GM12873 (cell line): ENCODE results near the gene RELCH.

Experiments
- CTCF ChIP-seq: IDR thresholded peaks from 2 replicates; pipeline ENCODE4 v1.5.1; 2012; ENCODE audit warnings: low read depth, mild to moderate bottlenecking, moderate library complexity, low read length, control low read depth; ENCODE audit not compliant: insufficient read depth; ENCODE audit errors: missing control alignments

Gene RELCH

DNA sequence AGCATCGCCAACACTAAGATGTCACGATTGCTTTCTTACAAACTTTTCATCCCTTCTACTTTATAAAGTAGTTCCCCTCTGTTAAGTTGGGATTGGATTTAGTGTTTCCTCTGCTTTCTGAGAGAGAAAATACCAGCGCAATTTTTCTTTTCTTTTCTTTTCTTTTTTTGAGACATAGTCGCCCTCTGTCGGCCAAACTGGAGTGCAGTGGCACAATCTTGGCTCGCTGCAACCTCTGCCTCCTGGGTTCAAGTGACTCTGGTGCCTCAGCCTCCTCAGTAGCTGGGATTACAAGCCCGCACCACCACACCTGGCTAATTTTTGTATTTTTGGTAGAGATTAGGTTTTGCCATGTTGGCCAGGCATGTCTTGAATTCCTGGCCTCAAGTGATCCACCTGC is 9.0 kb downstream of the RELCH start:
- no peak for TF ChIP-seq CTCF

DNA sequence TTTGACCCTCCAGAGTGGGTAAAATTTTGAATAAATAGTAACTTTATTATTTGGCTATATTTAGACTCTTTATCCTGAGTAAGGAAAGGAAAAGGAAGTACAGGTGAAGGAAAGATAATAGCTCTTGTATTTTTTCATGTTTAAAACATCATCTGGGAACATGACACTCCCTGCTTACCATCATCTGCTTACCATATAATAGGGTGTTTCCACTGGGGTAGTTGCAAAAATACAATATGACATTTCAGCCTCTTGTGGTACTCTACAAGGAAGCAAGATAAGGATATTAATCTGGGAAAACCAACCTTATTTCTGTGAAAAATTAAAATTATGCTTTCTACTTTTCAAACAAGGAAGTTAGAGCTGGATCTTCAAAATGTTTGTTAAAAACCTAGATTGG is 9.9 kb downstream of the RELCH start:
- no peak for TF ChIP-seq CTCF

- no peak for TF ChIP-seq CTCF
These were observed 11.2 kb downstream of the RELCH start for GRCh38 chr18:62198259-62198658.

- no peak for TF ChIP-seq CTCF
These were observed 12.6 kb downstream of the RELCH start for GRCh38 chr18:62199629-62200028.

DNA sequence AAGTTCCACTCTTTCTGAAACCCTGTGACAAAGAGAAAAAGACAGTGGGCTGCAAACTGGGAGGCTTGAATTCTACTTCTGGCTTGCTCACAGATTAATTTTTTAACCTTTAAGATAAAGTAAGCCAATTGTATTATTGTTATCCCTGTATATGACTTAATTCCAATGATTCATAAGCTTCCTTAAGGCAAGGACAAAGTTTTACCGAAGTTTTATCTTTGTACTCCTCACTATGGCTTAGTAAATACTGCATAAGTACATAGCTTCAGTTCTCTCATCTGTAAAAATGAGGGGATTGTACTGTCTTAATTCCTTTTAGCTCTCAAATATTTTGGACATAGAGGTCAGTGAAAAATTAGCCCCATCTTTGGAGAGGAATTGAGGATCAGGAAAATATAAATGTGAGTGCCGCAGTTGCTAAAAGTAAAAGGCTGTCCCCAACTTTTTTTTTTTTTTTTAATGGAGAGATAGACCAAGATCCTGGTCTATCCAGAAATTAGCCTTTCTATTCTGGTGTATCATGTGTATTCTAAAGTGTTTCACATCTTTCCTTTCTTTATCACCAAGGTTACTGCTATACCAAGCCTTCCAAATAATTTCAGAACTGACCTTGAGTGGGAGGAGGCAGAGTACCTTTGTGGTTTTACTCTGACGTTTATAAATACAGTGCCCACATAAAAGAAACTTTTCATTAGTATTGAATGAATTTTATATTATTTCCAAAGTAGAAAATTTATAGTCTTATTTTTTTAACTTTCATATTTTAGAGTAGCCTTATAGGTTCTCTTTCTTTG is 13.3 kb downstream of the RELCH start:
- TF ChIP-seq CTCF: no peak

DNA sequence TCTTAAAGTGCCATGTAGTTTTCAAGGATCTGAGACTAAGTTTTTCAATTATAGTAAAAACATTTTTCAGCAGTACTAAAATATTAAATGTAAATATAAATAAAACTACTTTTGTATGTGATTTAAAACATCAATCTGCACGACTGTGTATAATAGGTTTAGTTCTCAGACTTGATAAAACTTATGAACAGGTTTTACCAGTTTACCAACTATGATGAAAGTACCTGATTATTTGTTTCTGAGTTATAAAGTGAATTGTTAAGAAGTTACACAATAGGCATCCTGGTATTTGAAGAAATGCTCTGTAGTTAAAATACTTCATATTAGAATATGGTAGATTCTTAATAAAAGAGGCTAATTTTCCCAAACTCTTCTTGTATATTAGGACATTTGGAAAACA is 14.8 kb downstream of the RELCH start:
- no peak for TF ChIP-seq CTCF

- no peak for TF ChIP-seq CTCF
These were observed 18.8 kb downstream of the RELCH start for GRCh38 chr18:62205824-62206223.

DNA sequence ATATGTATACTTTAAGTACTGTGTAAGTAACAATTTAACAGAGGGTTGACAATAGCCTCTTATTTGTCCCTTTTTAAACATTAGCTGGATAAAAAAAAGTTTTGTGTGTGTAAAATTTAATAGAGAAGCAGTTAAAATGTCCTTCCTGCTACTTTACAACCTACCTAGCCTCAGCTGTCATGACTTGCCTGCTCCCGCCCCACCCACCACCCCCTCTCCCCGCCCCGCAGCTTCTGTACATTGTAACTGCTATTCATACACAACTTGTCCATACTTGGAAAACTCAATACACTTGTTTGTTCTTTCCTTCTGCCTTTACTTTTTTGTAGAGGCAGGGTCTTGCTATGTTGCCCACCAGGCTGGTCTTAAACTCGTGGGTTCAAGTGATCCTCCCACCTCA is 19.5 kb downstream of the RELCH start:
- no peak for TF ChIP-seq CTCF
